Right forelimb (tissue), 1 donor: ENCODE results near the gene GJD4.

Experiments used
- DNase-seq: peaks from one replicate; pipeline ENCODE4 v3.0.0-alpha.2; 2018

The GJD4 gene

DNA sequence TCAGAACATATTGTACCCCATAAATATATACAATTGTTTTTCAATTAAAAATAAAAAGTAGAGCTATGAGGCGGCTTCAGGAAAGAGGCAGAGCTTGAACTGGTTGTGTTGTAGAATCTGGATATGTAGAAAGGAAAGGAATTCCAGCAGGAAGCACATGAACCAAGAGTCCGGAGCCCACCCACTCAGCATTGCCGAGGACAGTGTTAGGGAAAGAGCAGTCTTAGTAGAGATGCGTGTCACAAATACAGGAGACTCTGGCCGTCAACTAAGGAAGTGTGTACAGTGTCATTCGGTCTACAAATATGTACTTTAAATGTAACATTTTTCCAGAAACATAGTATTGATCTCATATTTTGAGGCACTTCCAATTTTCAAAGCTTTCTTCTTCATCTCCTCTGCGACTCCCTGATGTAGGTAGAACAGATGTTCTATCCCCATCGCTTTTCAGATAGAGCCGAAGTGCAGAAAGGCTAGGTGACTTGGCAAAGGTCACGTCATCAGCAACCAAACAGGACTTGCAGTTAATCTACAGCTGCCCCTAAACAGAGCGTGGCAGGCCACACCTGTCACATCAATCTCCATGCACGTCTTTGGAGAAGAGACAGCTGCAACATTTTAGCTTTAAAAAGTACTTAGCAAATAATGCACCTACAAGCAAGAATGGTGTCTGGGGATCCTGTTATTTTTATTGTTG is 25.3 kb upstream of the GJD4 start:
- DNase-seq: no peak

DNA sequence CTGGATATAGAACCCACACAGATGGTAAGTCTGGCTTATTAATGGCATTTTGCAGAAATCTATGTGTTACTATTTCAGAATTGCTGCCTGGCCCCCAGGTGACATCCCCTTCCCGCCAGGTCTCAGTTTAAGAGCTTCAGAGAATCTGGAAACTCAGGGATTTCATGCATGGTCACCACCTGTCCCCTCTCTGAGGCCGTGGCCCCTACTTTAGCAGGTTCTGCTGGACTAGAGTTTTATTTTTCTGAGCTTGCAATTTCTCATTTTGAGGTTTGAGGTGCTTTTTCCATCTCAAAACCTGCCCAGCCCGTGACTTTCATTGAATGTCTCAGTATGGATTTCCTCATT is 24.7 kb upstream of the GJD4 start:
- DNase-seq: no peak

DNA sequence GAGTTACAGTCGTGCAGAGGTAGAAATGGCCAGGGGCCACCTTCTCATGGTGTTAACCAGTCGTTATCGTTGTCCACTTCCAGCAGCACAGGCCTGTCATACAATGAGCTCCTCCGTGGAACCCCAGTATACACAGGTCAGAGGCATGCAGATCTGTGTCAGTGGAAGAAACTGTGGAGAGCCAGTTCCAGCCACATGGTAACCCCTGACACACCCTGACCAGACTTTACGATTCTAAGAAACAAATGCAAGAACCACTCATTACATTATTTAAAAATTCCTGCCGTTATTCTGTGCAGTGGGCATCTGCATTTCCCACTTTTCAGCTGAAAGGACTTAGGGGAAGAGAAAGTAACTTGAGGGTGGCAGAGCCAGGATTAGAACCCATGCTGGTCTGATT is 23.5 kb upstream of the GJD4 start:
- DNase-seq: no peak

DNA sequence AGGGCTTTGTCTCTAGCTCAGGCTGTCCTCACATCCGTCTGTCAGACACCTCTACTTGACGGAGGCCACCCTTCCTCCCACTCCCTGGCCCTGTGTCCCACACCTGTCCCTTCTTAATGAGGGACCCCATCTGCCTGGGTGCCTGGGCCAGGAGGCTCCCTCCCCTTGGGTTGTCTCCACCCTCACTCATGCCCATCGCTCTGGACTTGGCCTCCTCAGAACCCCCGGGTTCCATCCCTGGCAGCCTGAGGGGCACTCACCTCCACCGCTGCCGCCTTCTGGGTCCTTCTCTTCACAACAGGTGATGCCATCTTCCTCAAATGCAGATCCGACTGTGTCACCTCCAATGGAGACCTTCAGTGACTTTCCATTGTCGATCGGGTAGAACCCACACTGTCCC is 20.2 kb upstream of the GJD4 start:
- no peak for DNase-seq

DNA sequence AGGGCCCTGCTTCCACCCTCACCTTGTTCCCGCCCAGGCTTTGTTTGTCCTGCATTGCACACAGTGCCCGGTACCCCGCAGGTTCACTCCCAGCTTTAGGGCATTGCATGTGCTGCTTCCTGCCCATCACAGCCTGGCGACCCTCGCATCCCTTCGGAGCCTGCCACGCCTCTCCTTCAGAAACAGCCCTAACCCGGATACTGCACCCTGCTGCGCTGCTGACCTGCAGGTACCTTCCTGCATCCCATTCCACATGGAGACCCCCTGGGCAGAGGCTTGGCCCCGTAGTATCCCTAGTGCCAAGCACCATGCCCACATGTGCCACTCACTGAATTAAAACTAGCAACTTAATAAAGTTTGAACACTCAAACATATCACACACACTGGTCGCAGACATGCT is 19.8 kb upstream of the GJD4 start:
- DNase-seq: no peak

DNA sequence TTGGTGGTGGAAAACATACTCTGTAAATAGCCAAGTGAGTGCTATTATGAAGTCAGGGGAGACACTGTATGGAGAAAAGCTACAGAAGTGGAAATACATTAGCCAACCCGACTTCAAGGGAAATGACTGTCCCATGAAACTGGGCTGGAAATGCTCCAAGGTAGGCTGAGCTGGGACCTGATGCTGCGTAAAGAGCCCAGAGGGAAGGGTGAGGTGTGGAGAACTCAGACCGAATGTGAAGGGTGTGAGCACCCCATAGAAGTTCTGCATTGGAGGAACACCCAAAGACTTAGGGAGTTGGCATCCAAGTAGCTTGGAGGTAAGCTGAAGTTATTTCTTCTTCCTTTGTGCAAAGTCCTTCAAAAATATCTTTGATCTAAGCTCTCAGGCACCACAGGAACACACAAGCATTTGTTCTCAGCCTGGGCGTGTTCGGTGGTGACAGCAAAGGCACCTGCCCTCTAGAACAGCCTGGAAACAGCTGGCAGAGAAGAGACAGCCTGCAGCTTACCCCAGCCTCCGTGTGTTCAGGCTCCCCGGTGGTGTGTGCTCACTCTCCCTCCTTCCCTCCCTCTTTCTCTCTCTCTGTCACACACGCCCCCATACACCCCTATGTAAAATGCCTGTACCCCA is 19.1 kb upstream of the GJD4 start:
- no peak for DNase-seq

DNA sequence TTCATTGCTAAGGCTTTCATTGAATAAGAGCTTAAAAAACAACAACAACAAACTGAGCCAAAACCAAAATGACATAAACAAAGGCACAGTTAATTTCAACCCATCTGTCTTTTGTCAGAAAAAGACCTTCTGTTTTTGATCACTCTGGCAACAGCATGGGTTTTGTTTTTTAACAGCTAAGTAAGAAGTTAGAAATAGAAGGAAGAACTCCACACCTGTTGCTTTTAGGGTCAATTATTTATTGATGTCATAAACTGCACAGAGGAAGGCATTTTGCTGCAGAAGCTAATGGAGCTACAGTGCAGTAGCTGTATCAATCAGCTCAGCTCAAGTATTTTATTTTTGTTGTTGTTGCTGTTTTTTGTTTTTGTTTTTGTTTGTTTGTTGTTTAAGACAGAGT is 16.3 kb upstream of the GJD4 start:
- DNase-seq: no peak

DNA sequence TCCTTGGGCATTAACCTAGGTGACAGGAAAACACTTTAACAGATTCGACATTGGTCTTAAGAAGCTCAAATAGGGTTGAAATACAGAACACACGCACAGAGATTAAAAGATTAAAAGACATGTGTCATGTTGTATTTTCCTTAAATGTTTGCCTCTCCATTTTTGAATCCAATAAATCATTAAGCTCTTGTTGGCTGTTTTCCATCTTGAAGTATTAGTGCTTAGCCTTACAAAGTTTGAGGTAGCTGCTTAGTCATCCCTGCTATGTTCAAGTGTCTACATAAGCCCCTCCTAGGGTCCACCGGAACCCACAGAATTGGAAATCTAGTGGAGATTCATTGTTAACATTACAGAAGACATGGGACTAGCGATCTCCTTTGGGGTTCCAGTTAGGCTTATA is 12.7 kb upstream of the GJD4 start:
- DNase-seq: no peak

DNA sequence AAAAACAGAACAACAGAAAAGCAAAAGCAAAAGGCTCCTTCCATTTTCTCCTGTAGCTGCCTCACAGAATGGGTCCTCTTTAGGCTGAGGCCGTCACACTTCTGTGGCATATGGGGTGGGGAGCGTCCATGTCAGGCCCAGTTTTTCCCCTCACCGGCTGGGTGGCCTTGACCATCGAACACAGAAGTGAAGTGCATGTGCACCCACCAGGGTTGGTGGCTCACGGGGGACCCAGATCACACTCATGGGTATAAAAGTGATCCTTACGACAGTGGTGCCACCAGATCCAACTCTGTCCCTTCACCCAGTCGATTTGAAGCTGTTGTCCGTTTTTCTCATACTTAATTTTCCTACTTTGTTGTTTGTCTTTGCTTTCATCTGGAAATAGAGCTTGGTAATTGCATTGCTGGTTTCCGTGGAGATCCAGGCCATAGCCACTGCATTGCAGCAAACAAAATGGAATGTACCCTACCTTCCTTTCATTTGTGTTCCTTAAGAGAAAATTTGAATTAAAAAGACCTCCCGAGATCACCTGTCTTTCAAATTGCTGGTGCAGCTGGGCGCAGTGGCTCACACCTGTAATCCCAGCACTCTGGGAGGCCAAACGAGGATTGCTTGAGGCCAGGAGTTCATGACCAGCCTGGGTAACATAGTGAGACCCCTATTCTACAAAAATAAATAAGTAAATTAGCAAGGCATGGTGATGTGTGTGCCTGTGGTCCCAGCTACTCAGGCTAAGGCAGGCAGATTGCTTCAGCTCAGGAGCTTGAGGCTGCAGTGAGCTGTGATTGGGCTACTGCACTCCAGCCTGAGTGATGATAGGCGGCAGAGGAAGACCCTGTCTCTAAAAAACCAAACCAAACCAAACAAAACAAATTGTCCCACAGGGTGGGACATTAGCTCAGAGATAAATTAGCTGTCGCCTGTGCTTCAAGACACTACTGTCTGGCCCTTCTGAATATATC is 10.7 kb upstream of the GJD4 start:
- DNase-seq: no peak

DNA sequence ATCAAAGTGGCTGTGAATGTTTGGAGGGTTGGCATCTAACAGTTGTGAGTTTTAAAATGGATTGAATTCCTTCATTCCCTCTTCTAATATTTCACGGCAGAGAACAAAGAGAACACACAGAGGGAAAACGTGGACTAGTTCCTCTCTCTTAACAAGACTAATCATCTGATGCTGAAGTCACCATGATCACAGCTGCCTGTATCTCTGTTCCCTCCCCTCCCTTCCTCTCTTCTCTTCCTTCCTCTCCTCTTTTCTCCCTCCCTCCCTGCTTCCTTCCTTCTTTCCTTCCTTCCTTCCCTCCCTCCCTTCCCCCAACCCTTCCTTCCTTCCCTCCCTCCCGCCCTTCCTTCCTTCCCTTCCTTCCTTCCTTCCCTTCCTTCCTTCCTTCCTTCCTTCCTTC is 10.0 kb upstream of the GJD4 start:
- no peak for DNase-seq

DNA sequence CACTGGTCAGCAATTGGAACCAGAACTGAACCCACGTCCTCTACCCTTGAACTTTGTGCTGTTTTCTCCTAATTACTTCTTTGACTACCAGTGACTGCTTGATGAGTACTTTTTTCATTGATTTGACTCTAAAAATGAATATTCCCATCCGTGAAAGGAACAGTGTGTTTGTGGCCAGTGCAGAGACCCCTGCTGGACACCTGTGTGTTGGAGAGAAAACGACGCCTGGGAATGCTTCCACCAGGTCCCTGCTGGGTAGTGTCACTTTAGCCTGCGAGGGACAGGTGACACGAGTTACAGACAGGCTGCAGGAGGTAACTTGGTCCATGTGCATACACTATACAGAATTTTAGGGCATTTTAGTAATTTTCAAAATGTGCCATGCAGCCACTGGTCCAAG is 6.8 kb upstream of the GJD4 start:
- no peak for DNase-seq

DNA sequence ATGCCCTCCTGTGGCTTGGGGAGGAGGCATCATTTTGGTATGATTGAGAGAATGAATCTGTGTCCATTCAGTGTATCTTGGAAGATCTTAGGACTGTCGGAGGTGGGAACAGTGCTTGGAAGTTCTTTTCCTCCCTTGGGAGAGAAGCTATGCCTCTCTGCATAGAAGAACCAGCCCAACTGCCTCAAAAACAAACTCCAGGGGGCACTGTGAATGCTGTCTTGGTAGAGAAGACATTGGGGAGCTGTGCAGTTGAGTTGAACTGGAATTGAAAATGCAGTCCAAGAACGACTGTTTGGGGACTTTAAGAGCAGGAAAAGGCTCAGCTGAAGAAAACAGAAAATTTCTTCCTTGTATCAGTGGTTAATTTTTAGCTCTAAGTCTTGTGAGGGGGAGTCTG is 4.9 kb upstream of the GJD4 start:
- DNase-seq: no peak

DNA sequence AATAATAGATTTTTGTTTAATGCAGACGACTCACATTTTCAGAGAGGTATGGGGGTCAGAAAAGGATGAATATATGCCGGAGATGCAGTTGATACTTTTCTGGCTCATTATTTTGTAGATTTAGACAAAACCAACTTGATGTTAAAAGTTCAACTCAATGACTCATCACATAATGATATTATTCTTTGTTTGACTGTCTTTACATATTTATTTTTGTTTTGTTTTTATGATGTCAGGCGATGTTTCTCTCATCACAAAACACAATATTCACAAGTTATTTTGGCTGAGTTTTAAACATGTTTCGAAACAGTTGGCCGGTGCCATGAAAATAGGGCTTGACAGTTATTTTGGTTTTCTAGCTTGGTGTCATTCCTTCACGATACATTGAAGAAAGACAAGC is 1.3 kb downstream of the GJD4 start:
- DNase-seq: no peak

DNA sequence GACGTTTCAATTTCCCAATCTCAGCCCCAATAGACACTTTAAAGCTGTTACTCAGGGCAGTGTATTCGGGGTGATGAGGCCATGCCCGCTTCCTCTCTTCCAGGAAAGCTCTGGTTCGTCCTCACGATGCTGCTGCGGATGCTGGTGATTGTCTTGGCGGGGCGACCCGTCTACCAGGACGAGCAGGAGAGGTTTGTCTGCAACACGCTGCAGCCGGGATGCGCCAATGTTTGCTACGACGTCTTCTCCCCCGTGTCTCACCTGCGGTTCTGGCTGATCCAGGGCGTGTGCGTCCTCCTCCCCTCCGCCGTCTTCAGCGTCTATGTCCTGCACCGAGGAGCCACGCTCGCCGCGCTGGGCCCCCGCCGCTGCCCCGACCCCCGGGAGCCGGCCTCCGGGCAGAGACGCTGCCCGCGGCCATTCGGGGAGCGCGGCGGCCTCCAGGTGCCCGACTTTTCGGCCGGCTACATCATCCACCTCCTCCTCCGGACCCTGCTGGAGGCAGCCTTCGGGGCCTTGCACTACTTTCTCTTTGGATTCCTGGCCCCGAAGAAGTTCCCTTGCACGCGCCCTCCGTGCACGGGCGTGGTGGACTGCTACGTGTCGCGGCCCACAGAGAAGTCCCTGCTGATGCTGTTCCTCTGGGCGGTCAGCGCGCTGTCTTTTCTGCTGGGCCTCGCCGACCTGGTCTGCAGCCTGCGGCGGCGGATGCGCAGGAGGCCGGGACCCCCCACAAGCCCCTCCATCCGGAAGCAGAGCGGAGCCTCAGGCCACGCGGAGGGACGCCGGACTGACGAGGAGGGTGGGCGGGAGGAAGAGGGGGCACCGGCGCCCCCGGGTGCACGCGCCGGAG is 2.6 kb downstream of the GJD4 start:
- peak; percentile 53 for DNase-seq

DNA sequence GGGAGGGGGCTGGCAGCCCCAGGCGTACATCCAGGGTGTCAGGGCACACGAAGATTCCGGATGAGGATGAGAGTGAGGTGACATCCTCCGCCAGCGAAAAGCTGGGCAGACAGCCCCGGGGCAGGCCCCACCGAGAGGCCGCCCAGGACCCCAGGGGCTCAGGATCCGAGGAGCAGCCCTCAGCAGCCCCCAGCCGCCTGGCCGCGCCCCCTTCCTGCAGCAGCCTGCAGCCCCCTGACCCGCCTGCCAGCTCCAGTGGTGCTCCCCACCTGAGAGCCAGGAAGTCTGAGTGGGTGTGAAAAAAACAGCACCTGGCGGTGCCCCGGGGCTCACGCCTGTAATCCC is 3.2 kb downstream of the GJD4 start:
- no peak for DNase-seq

DNA sequence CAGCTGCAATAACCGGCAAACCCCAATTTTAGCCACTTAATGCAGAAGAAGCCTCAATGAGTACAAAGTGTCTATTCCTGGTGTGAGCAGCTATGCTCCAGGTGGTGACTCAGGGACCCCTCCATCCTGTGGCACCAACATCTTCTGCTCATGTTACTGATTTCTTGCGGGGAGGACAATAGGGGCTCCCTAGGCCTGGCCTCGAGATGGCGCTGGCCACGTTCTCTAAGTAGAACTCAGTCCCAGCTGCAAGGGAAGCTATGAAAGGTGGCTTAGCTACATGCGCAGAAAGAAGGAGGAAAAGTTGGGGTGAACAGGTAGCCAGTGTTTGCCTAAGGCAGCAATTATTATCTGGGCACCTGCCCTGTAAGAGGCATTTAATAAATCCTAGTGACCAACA is 6.6 kb downstream of the GJD4 start:
- no peak for DNase-seq

DNA sequence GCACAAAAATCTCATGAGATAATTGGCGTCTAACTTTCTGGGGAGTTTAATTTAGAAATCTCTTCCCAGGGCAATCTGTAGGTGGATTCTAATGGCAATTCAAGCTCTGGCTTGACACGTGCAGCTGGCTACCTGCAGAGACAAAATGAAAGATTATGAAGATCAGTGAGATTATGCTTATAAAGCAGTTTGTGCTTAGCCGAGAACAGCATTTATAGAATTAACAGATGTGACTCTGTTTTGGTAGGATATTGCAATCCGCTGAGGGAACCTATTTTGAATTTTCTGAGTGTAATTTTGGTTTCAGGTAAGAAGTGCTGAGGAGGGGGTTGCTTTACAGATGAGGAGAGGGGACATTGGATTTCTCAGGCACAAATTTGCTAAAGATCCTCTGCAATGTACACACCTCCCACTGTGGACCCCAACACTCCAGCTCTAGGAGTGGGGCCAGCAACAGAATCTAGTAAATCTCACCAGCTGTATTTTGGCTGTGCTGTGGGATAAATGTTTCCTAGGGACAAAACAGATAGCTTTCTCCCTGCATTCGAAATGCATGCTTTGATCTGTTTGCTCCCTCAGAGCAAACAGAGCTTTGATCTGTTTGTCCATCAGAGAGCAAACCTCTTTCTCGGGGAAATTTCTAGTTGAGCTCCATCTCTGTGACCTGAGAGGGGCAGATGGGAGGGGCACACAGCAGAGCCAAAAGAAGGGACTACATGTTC is 7.4 kb downstream of the GJD4 start:
- no peak for DNase-seq

DNA sequence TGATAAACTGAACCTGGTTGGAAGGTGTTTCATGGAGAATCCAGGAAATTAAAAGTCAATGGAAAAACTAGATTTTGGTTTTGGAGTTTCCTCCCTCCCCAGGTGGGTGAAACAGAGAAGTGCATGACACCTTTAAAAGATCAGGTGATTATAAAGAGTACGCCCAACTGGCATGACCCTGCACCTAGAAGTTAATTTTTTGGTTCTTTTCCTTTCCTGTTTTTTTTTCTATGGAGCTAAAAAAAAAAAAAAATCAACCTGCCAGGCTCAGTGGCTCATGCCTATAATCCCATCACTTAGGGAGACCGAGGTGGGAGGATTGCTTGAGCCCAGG is 7.9 kb downstream of the GJD4 start:
- no peak for DNase-seq

DNA sequence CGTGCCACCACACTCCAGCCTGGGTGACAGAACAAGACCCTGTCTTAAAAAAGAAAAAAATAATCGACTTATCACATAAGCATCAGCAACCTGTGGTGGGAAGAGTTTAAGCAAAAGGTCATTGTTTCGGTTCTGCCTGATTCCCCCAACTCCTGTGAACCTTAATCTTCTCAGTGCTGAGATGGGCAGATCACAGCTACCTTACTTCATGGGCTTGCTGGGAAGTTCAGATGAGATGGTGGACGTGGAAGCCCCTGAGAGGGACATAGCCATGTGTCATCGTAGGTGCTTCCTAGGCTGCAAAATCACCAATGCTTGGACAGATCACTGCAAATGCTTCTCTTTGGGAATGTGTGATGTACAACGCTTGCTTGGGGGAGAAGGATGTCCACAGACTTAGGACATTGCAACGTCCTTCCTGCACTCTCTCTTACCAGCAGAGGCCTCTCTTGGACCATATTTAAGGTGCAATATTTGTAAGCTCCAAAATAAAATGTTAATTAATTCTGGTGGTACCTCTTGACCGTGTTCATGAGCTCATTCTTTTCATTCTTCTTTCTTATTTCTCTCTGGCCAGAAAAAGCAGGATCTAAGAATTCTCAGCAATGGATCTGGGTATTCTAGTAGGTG is 8.6 kb downstream of the GJD4 start:
- no peak for DNase-seq

DNA sequence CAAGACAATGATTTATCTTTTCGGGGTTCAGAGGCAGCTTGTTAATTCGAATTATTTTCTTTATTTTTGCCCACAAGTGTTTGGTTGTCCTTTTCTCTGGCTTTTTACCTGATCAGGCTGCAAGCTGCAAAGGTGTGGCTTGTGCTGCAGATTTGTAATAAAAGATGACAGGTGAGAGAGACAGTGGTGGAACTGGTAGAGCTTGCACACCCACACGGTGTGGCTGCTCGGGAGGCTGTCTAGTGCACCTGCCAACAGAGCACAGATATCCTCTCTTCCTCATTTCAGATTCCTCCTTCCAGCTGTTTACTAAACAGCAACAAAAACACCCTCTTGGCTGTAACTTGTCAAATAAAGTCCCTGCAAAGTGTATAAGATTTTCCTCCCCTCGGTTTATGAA is 9.2 kb downstream of the GJD4 start:
- no peak for DNase-seq

DNA sequence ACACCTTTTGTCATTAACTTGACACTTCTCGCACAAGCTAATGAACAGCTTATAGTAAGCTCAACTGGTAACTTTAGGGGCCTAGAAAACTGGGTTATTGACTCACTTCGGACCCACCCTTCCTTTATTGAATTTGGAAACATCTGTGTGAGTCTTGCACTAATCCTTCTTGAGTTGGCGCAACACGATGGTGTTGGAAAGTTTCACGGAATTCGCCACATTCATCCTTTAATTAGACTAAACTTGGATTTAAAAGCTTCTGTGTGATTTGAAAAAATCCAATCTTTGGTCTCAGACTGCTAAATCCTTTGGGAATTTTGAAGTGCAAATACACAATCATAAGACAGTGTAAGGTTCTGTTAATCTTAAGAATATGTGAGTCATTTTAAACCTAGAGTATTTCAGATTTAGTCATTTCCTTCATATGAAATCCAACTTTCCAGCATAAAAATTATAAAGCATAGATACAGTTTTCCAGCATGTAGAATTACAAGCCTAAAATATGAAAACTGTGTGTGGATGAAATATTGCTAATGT is 21.9 kb downstream of the GJD4 start:
- no peak for DNase-seq

DNA sequence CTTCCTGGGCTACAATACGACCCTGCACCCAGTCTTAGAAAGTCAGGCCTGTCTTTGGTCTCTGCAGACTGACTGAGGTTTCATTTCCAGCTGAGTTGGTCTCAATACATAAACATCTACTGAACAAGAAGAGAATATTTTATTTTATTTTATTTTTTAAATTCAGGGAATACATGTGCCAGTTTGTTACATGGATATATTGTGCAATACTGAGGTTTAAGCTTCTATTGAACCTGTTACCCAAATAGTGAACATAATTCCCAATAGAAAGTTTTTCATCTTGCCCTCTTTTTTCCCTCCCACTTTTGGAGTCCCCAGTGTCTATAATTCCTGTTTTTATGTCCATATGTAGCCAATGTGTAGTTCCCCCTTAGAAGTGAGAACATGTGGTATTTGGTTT is 26.3 kb downstream of the GJD4 start:
- no peak for DNase-seq
